Measurements from ENCODE around the gene DUSP7.

- TF ChIP-seq, protein P1, sequence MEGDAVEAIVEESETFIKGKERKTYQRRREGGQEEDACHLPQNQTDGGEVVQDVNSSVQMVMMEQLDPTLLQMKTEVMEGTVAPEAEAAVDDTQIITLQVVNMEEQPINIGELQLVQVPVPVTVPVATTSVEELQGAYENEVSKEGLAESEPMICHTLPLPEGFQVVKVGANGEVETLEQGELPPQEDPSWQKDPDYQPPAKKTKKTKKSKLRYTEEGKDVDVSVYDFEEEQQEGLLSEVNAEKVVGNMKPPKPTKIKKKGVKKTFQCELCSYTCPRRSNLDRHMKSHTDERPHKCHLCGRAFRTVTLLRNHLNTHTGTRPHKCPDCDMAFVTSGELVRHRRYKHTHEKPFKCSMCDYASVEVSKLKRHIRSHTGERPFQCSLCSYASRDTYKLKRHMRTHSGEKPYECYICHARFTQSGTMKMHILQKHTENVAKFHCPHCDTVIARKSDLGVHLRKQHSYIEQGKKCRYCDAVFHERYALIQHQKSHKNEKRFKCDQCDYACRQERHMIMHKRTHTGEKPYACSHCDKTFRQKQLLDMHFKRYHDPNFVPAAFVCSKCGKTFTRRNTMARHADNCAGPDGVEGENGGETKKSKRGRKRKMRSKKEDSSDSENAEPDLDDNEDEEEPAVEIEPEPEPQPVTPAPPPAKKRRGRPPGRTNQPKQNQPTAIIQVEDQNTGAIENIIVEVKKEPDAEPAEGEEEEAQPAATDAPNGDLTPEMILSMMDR (conservative IDR thresholded peaks at IDR 0.05; ENCODE audit: low read depth, low read length): no peak
- TF ChIP-seq EZH2 (IDR thresholded peaks at IDR 0.05; ENCODE audit: borderline replicate concordance, low read depth, low read length, poor library complexity, severe bottlenecking): no peak
Measured at GRCh38 chr3:52082951-52083350, 26.6 kb upstream of the DUSP7 start.

Measured in A673 (cell line).